ENCODE results near the gene RAMAC.
"Not testable (repeated sequence)": the region's sequence is repeated elsewhere in the genome, so short reads cannot be mapped to it uniquely, and the experiment has no call there.

RAMAC gene

GRCh38 chr15:82985688-82986441, at the start of gene RAMAC:
Gene RAMAC, plus strand, starts transcription at chr15:82986210. Its CDS starts 2,809 bp downstream, at chr15:82989019.
- DNase-seq, result peak; percentile 95

GRCh38 chr15:82936966-82937711, 48.9 kb upstream of the RAMAC start:
- peak; percentile 71 for DNase-seq

GRCh38 chr15:82937712-82938058, 48.3 kb upstream of the RAMAC start:
- no peak for DNase-seq

DNA sequence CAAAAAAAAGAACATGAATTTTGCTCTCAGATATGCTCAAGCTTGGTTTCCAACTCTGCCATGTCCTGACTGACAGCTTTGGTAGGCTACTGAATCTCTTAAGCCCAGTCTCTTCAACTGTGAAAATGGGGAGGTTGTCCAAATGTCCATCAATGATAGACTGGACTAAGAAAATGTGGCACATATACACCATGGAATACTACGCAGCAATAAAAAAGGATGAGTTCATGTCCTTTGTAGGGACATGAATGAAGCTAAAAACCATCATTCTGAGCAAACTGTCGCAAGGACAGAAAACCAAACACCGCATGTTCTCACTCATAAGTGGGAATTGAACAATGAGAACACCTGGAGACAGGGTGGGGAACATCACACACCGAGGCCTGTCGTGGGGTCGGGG, 46.3 kb upstream of the RAMAC start:
- not testable (repeated sequence) for DNase-seq

- peak; percentile 56 for DNase-seq
Observed at GRCh38 chr15:82942691-82943090, 43.3 kb upstream of the RAMAC start.

GRCh38 chr15:82943176-82943575, 42.8 kb upstream of the RAMAC start:
- DNase-seq, result no peak

- DNase-seq, result no peak
Observed at GRCh38 chr15:82944056-82944455, 42.0 kb upstream of the RAMAC start.

GRCh38 chr15:82944821-82945220, 41.2 kb upstream of the RAMAC start:
- peak; percentile 64 for DNase-seq

- no peak for DNase-seq
Observed at GRCh38 chr15:82945326-82945725, 40.7 kb upstream of the RAMAC start.

GRCh38 chr15:82946155-82946701, 39.8 kb upstream of the RAMAC start:
- DNase-seq, result no peak

- no peak for DNase-seq
Observed at GRCh38 chr15:82950295-82950694, 35.7 kb upstream of the RAMAC start.

DNA sequence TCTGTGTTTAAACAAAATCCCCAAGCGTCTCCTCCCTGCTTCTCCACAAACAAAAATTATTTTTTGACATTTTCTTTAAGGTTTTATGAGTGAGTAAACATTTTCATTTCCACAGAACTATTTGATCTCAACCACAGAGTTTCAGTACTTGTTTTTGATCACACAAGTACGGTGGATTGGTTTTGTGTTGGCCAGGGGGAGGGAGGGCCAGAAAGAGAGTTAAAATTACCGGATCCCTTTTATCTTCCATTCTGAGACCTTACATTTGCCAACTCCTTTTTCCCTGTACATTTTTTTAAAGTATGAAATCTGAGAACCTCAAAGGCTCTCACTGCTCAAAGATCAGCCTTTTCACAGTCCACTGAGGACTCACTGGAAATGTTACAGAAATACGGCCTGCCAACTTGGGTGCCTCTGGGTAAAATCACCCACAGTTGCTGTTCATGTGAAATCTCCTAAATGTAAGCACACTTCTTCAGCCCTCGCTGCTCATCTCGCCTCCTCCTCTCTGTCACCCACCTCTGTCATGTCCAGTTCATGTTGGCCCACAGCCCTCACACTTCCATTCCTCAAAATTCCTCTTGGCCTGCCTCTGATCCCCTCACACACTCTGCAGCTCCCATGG, 35.2 kb upstream of the RAMAC start:
- no peak for DNase-seq

- DNase-seq, result peak; percentile 33
Observed at GRCh38 chr15:82951472-82952157, 34.4 kb upstream of the RAMAC start.

GRCh38 chr15:82952158-82953081, 33.6 kb upstream of the RAMAC start, which contains the start of gene HOMER2:
Gene HOMER2, minus strand, starts transcription at chr15:82952720. Its CDS starts 185 bp downstream, at chr15:82952535.
- DNase-seq, result peak; percentile 21

GRCh38 chr15:82958638-82959037, 27.4 kb upstream of the RAMAC start:
- no peak for DNase-seq

DNA sequence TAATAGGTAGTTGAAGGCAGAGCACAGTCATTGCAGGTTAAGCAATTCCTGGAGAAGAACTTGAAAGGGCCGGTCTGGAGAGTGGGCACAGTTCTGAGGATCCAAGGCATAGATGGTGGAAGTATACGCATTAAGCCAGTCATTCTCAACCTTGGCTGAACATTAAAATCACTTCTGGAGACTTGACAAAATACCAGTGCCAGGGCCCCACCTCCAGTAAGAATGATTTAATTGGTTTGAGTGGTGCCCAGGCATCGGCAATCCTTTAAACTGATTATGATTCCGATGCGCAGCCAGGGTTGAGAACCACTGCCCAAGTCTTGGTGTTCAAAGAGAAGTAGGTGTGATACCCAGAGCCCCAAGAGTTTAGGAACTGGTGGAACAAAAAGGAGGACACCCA, 26.6 kb upstream of the RAMAC start:
- no peak for DNase-seq

GRCh38 chr15:82960766-82961165, 25.2 kb upstream of the RAMAC start:
- no peak for DNase-seq

DNA sequence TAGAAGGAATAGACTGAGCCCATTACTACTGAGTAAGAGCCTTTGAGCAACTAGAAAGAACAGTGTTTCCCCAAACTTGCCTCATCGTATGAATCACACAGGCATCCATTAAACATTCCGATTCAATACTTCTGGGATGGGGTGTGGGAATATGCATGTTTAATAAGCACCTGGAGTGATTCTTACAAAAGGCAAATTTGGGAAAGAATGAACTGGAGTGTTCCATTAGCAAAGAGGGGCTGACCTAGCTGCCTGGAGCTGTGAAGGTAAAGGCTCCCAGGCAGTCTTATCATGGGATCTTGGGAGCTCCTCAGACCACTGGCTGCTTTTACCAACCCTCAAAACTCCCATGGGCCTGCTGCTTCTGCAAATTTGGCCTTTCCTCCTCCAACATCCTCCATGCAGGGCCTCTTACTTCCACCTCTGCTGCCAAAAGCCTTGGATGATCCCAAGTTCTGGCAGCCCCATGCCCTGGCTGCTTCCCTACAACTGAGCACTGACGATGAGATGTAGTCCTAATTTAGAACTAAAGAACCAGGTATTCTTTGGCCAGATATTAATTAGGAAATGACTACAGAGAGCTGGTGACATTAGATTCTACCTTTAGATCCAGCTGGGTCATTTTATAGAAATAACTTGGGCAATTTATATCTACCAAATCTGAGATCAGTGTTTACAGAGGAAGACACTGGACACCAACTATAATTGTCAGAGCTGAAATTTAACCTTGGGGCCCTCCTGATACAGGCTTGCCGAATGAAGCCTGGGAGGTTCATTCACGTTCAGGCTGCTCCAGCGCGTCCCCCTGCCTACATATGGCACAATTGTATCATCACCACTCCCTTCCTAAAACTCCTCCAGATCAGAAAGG, 22.3 kb upstream of the RAMAC start:
- DNase-seq, result peak; percentile 55

- no peak for DNase-seq
Observed at GRCh38 chr15:82964890-82965289, 21.1 kb upstream of the RAMAC start.

DNA sequence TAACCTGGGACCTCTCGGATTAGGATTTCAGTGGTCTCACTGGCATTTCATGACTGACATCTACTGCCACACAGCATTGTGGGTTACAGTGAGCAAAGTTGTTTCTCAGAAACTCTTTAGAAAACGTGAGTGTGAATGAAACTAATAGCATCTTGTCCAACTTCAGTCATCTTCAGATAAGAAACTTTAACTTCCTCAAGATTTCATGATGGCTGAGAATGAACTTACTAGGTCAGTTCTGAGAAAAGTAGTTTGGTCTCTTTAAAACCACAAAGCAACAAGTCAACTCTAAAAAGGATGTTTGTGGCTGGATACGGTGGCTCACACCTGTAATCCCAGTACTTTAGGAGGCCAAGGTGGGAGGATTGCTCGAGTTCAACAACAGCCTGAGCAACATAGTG, 19.3 kb upstream of the RAMAC start:
- no peak for DNase-seq

GRCh38 chr15:82968066-82968465, 17.9 kb upstream of the RAMAC start:
- peak; percentile 73 for DNase-seq
